ENCODE results near the gene NIPAL4.
"Not testable (repeated sequence)": the region's sequence is repeated elsewhere in the genome, so short reads cannot be mapped to it uniquely, and the experiment has no call there.

Gene NIPAL4

GRCh38 chr5:157479166-157479565 lies 19.2 kb downstream of the NIPAL4 start:
- H3K4me3 ChIP-seq (ENCODE audit: low read depth, low read length) = no peak overlapping the region
- TF ChIP-seq CTCF (IDR thresholded peaks at IDR 0.05; ENCODE audit: low read depth, low read length) = no peak

- H3K4me3 ChIP-seq (ENCODE audit: low read depth, low read length) = no peak overlapping the region
- TF ChIP-seq CTCF (IDR thresholded peaks at IDR 0.05; ENCODE audit: low read depth, low read length) = no peak
Observed at GRCh38 chr5:157479612-157480510, 19.8 kb downstream of the NIPAL4 start.

GRCh38 chr5:157481265-157481664 lies 21.3 kb downstream of the NIPAL4 start:
- no peak for TF ChIP-seq CTCF (IDR thresholded peaks at IDR 0.05; ENCODE audit: low read depth, low read length)
- H3K4me3 ChIP-seq (ENCODE audit: low read depth, low read length) = no peak overlapping the region

- TF ChIP-seq CTCF (IDR thresholded peaks at IDR 0.05; ENCODE audit: low read depth, low read length) = no peak
- no peak overlapping the region for H3K4me3 ChIP-seq (ENCODE audit: low read depth, low read length)
Observed at GRCh38 chr5:157481666-157482065, 21.7 kb downstream of the NIPAL4 start.

- H3K4me3 ChIP-seq (ENCODE audit: low read depth, low read length) = not testable (repeated sequence)
Observed at GRCh38 chr5:157482702-157483101, 22.7 kb downstream of the NIPAL4 start.

- no peak for TF ChIP-seq CTCF (IDR thresholded peaks at IDR 0.05; ENCODE audit: low read depth, low read length)
- no peak overlapping the region for H3K4me3 ChIP-seq (ENCODE audit: low read depth, low read length)
Observed at GRCh38 chr5:157484768-157485167, 24.8 kb downstream of the NIPAL4 start.

GRCh38 chr5:157485340-157485739 lies 25.3 kb downstream of the NIPAL4 start:
- no peak overlapping the region for H3K4me3 ChIP-seq (ENCODE audit: low read depth, low read length)
- no peak for TF ChIP-seq CTCF (IDR thresholded peaks at IDR 0.05; ENCODE audit: low read depth, low read length)
